H9 (cell line): ENCODE data around the gene ACSF3. TPM values are rescaled to one million over a fixed set of nuclear protein-coding genes. Genes with fewer than 3 reads are reported as not detected.

Source experiments
- DNase-seq: peaks from one replicate; pipeline ENCODE4 v3.0.0-alpha.2; 2017
- H2AFZ ChIP-seq: one replicate; pipeline ENCODE4 v1.6.1; 2013; ENCODE audit warnings: mild to moderate bottlenecking, low read length, control low read depth, moderate library complexity
- H2AK5ac ChIP-seq: 2 replicates; pipeline ENCODE4 v1.6.1; 2013; ENCODE audit warnings: low read length, control low read depth, mixed read lengths; ENCODE audit not compliant: insufficient read length
- H2BK120ac ChIP-seq: one replicate; pipeline ENCODE4 v1.6.1; 2013; ENCODE audit warnings: low read depth, mild to moderate bottlenecking, low read length, control low read depth, inconsistent platforms; ENCODE audit not compliant: poor library complexity, severe bottlenecking
- H2BK12ac ChIP-seq: 2 replicates; pipeline ENCODE4 v1.6.1; 2013; ENCODE audit warnings: low read length, control low read depth, mixed read lengths, low read depth; ENCODE audit not compliant: insufficient read length
- H2BK15ac ChIP-seq: 2 replicates; pipeline ENCODE4 v1.6.1; 2013; ENCODE audit warnings: low read depth, low read length, control low read depth
- H2BK20ac ChIP-seq: one replicate; pipeline ENCODE4 v1.6.1; 2013; ENCODE audit warnings: low read depth, mild to moderate bottlenecking, low read length, control low read depth, inconsistent platforms; ENCODE audit not compliant: poor library complexity, severe bottlenecking
- H2BK5ac ChIP-seq: 2 replicates; pipeline ENCODE4 v1.6.1; 2013; ENCODE audit warnings: low read length, control low read depth, mixed read lengths; ENCODE audit not compliant: insufficient read length
- H3K14ac ChIP-seq: 2 replicates; pipeline ENCODE4 v1.6.1; 2013; ENCODE audit warnings: low read length, control low read depth; ENCODE audit not compliant: insufficient read depth
- H3K18ac ChIP-seq: 2 replicates; pipeline ENCODE4 v1.6.1; 2013; ENCODE audit warnings: low read depth, mild to moderate bottlenecking, mixed read lengths, low read length, control low read depth; ENCODE audit not compliant: insufficient read length
- H3K23ac ChIP-seq: 2 replicates; pipeline ENCODE4 v1.6.1; 2013; ENCODE audit warnings: low read length, control low read depth, mixed read lengths, low read depth; ENCODE audit not compliant: insufficient read length
- H3K23me2 ChIP-seq: 2 replicates; pipeline ENCODE4 v1.6.1; 2013; ENCODE audit warnings: low read depth, mild to moderate bottlenecking, mixed read lengths, low read length, control low read depth; ENCODE audit not compliant: insufficient read length, poor library complexity, severe bottlenecking
- H3K27ac ChIP-seq: 2 replicates; pipeline ENCODE4 v1.5.1; 2013; ENCODE audit warnings: low read length, control low read depth, mixed read lengths, low read depth; ENCODE audit not compliant: insufficient read length
- H3K27me3 ChIP-seq: 2 replicates; pipeline ENCODE4 v1.6.1; 2013; ENCODE audit warnings: low read length, control low read depth, inconsistent platforms; ENCODE audit not compliant: insufficient read depth
- H3K4ac ChIP-seq: 2 replicates; pipeline ENCODE4 v1.6.1; 2013; ENCODE audit warnings: low read depth, mild to moderate bottlenecking, control low read depth, inconsistent platforms, low read length, moderate library complexity
- H3K4me1 ChIP-seq: 2 replicates; pipeline ENCODE4 v1.6.1; 2013; ENCODE audit warnings: low read length, control low read depth, inconsistent platforms; ENCODE audit not compliant: insufficient read depth
- H3K4me2 ChIP-seq: 2 replicates; pipeline ENCODE4 v1.6.1; 2013; ENCODE audit warnings: low read length, control low read depth, mixed read lengths; ENCODE audit not compliant: insufficient read length, insufficient read depth
- H3K56ac ChIP-seq: 2 replicates; pipeline ENCODE4 v1.6.1; 2013; ENCODE audit warnings: low read depth, mild to moderate bottlenecking, mixed read lengths, low read length, control low read depth; ENCODE audit not compliant: insufficient read length
- H3K79me1 ChIP-seq: 2 replicates; pipeline ENCODE4 v1.6.1; 2013; ENCODE audit warnings: low read depth, mild to moderate bottlenecking, moderate library complexity, low read length, control low read depth, inconsistent platforms; ENCODE audit not compliant: insufficient read depth, poor library complexity, severe bottlenecking
- H3K79me2 ChIP-seq: 2 replicates; pipeline ENCODE4 v1.6.1; 2013; ENCODE audit warnings: low read length, control low read depth, inconsistent platforms; ENCODE audit not compliant: insufficient read depth
- H3K9ac ChIP-seq: 2 replicates; pipeline ENCODE4 v1.6.1; 2013; ENCODE audit warnings: low read length, control low read depth, mixed read lengths; ENCODE audit not compliant: insufficient read length; ENCODE audit errors: extremely low read depth
- H3K9me3 ChIP-seq: one replicate; pipeline ENCODE4 v1.6.1; 2013; ENCODE audit warnings: low read depth, low read length, inconsistent platforms; ENCODE audit not compliant: control insufficient read depth
- H3T11ph ChIP-seq: one replicate; pipeline ENCODE4 v1.6.1; 2013; ENCODE audit warnings: mild to moderate bottlenecking, low read length, control low read depth, inconsistent platforms
- H4K20me1 ChIP-seq: one replicate; pipeline ENCODE4 v1.6.1; 2013; ENCODE audit not compliant: control insufficient read depth, insufficient read length, insufficient read depth
- H4K5ac ChIP-seq: 2 replicates; pipeline ENCODE4 v1.6.1; 2013; ENCODE audit warnings: low read depth, mild to moderate bottlenecking, mixed read lengths, low read length, control low read depth; ENCODE audit not compliant: insufficient read length
- H4K8ac ChIP-seq: replicated peaks from 2 replicates; pipeline ENCODE4 v1.6.1; 2013; ENCODE audit warnings: low read length, control low read depth, mixed read lengths, low read depth; ENCODE audit not compliant: insufficient read length
- H4K91ac ChIP-seq: 2 replicates; pipeline ENCODE4 v1.6.1; 2013; ENCODE audit warnings: low read depth, mild to moderate bottlenecking, moderate library complexity, mixed read lengths, low read length, control low read depth; ENCODE audit not compliant: insufficient read length
- H3K27ac Mint-ChIP-seq, 3 experiments: 2 replicates in 2 of 3; 3 replicates in 1 of 3; pipeline ENCODE4 v1.8.0; 2020 to 2021; ENCODE audit warnings: mixed read lengths in 3 of 3, mild to moderate bottlenecking in 1 of 3, moderate library complexity in 1 of 3
- H3K27me3 Mint-ChIP-seq: 2 replicates; pipeline ENCODE4 v1.8.0; 2021; ENCODE audit warnings: low read depth, mild to moderate bottlenecking, moderate library complexity, mixed read lengths
- H3K36me3 Mint-ChIP-seq, 3 experiments: 2 replicates in 2 of 3; 3 replicates in 1 of 3; pipeline ENCODE4 v1.8.0; 2020 to 2021; ENCODE audit warnings: low read depth in 3 of 3, mixed read lengths in 3 of 3; ENCODE audit not compliant: insufficient read depth in 1 of 3
- H3K4me1 Mint-ChIP-seq, 2 experiments: 2 replicates each; pipeline ENCODE4 v1.8.0; 2020; ENCODE audit warnings: mixed read lengths in 2 of 2
- H3K4me3 Mint-ChIP-seq, 2 experiments: 2 replicates in 1 of 2; 3 replicates in 1 of 2; pipeline ENCODE4 v1.8.0; 2020 to 2021; ENCODE audit warnings: mild to moderate bottlenecking in 2 of 2, mixed read lengths in 2 of 2, moderate library complexity in 1 of 2
- H3K9me3 Mint-ChIP-seq, 2 experiments: 2 replicates in 1 of 2; 3 replicates in 1 of 2; pipeline ENCODE4 v1.8.0; 2020; ENCODE audit warnings: mild to moderate bottlenecking in 2 of 2, mixed read lengths in 2 of 2, moderate library complexity in 1 of 2
- WGBS: extraction: QIAGEN DNeasy Blood & Tissue Kit; methylation state at CpG from one replicate; pipeline ENCODE4 v1.1.7; 2013; ENCODE audit warnings: missing lambda C conversion rate, low lambda C conversion rate, mixed read lengths; ENCODE audit not compliant: insufficient read length; ENCODE audit errors: extremely low coverage; 5-methylcytosine and 5-hydroxymethylcytosine counted together
- total RNA-seq: library from RNA; stranded (reverse); gene quantifications from 2 replicates; pipeline ENCODE4 v1.2.1, GENCODE V29; 2021
- TF ChIP-seq, protein P1 (sequence below): fragments of 200-600 bp; sonication (generic); conservative IDR thresholded peaks from 3 replicates; pipeline ENCODE4 v1.8.0; 2021; ENCODE audit warnings: antibody characterized with exemption, mild to moderate bottlenecking

The ACSF3 gene
- total RNA-seq, 1 experiment from 2014 or later = 31.3 TPM

- peak; percentile 28 for DNase-seq
- Histone ChIP-seq H3K14ac (no peak overlapping the region; the same call in 1 of the 2 replicates), H2AFZ (no peak overlapping the region), H4K5ac (no peak overlapping the region), H3K56ac (no peak overlapping the region), H4K8ac (no peak overlapping the region), H3K27ac (no peak overlapping the region), H3K9ac (no peak overlapping the region), H3K9me3 (no peaks in the 10 kb centered on the region), H3T11ph (no peak overlapping the region), H3K4ac (no peak overlapping the region), H3K4me2 (no peak overlapping the region), H3K79me2 (no peaks in the 10 kb centered on the region), H3K23ac (no peak overlapping the region), H3K18ac (no peak overlapping the region), H3K4me1 (no peaks in the 10 kb centered on the region), H2AK5ac (no peak overlapping the region), H4K91ac (no peak overlapping the region), H2BK20ac (no peak overlapping the region), H3K79me1 (no peaks in the 10 kb centered on the region), H2BK12ac (no peak overlapping the region), H2BK120ac (no peak overlapping the region), H2BK15ac (no peak overlapping the region), H4K20me1 (no peaks in the 10 kb centered on the region), H3K27me3 (peaks cover 7% of the 10 kb centered on the region; the same call in 1 of the 2 replicates), H2BK5ac (no peak overlapping the region), H3K23me2 (peaks cover 8% of the 10 kb centered on the region)
- H3K9me3 Mint-ChIP-seq = peaks cover 5 to 6% of the 10 kb centered on the region in 2 experiments; a peak in 2 of 5 replicates
- H3K4me1 Mint-ChIP-seq = peaks cover 6 to 11% of the 10 kb centered on the region in 2 experiments; a peak in 2 of 4 replicates
- H3K4me3 Mint-ChIP-seq = peak overlapping the region; percentile 58 to 79; a peak in 3 of 5 replicates
- H3K36me3 Mint-ChIP-seq = no peaks in the 10 kb centered on the region; a peak in 1 of 7 replicates
- H3K27ac Mint-ChIP-seq = no peak overlapping the region
- H3K27me3 Mint-ChIP-seq = peaks cover 50% of the 10 kb centered on the region
- TF ChIP-seq, protein P1, sequence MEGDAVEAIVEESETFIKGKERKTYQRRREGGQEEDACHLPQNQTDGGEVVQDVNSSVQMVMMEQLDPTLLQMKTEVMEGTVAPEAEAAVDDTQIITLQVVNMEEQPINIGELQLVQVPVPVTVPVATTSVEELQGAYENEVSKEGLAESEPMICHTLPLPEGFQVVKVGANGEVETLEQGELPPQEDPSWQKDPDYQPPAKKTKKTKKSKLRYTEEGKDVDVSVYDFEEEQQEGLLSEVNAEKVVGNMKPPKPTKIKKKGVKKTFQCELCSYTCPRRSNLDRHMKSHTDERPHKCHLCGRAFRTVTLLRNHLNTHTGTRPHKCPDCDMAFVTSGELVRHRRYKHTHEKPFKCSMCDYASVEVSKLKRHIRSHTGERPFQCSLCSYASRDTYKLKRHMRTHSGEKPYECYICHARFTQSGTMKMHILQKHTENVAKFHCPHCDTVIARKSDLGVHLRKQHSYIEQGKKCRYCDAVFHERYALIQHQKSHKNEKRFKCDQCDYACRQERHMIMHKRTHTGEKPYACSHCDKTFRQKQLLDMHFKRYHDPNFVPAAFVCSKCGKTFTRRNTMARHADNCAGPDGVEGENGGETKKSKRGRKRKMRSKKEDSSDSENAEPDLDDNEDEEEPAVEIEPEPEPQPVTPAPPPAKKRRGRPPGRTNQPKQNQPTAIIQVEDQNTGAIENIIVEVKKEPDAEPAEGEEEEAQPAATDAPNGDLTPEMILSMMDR = no peak
- no CpG with 5 or more reads among the region's 22 CpGs for WGBS
These were observed 105.8 kb downstream of the ACSF3 start for GRCh38 chr16:89199241-89200123.
